Thymus (tissue), 11 donors: ENCODE results near the gene ROS1. TPM values are rescaled to one million over a fixed set of nuclear protein-coding genes. Genes with fewer than 3 reads are reported as not detected.
"Not testable (repeated sequence)": the region's sequence is repeated elsewhere in the genome, so short reads cannot be mapped to it uniquely, and the experiment has no call there.

Source experiments
- DNase-seq, 9 donors: peaks; one replicate each; pipeline ENCODE4 v3.0.0-alpha.2; 2013; ENCODE audit warnings: low spot score in 9 of 9, low read depth in 6 of 9, missing footprints in 1 of 9
- H3K27ac ChIP-seq, 2 donors: one replicate each; pipeline ENCODE4 v1.5.1; 2013; ENCODE audit warnings: control low read depth in 1 of 2, low read depth in 1 of 2, low read length in 1 of 2, mild to moderate bottlenecking in 1 of 2, moderate library complexity in 1 of 2
- H3K27me3 ChIP-seq, 2 donors: one replicate each; pipeline ENCODE4 v1.5.1; 2013; ENCODE audit warnings: low read length in 1 of 2; ENCODE audit not compliant: control insufficient read depth in 2 of 2, insufficient read depth in 1 of 2
- H3K36me3 ChIP-seq, 2 donors: one replicate each; pipeline ENCODE4 v1.5.1; 2013; ENCODE audit warnings: low read length in 1 of 2, mild to moderate bottlenecking in 1 of 2, moderate library complexity in 1 of 2; ENCODE audit not compliant: control insufficient read depth in 2 of 2, insufficient read depth in 2 of 2
- H3K4me1 ChIP-seq, 2 donors: one replicate each; pipeline ENCODE4 v1.5.1; 2013; ENCODE audit warnings: low read length in 2 of 2; ENCODE audit not compliant: control insufficient read depth in 2 of 2, insufficient read depth in 2 of 2
- H3K4me3 ChIP-seq, 2 donors: one replicate each; pipeline ENCODE4 v1.5.1; 2013; ENCODE audit warnings: low read length in 2 of 2, control low read depth in 1 of 2, mild to moderate bottlenecking in 1 of 2
- H3K9me3 ChIP-seq, 2 donors: one replicate each; pipeline ENCODE4 v1.5.1; 2013; ENCODE audit warnings: low read length in 1 of 2, mild to moderate bottlenecking in 1 of 2; ENCODE audit not compliant: control insufficient read depth in 2 of 2, insufficient read depth in 1 of 2
- WGBS: extraction: QIAGEN DNeasy Blood & Tissue Kit; methylation state at CpG from one replicate; pipeline ENCODE4 v1.1.7; 2013; 5-methylcytosine and 5-hydroxymethylcytosine counted together
- polyA plus RNA-seq: library from polyadenylated mRNA; stranded (reverse); fragments of 200-250 nt; gene quantifications from one replicate; pipeline ENCODE4 v1.2.3, GENCODE V29; 2013
- total RNA-seq: library from RNA; stranded (reverse); fragments of 120-200 nt; gene quantifications from one replicate; pipeline ENCODE4 v1.2.4, GENCODE V29; 2013
- donor health status: healthy.

Gene ROS1
- total and polyA plus RNA-seq, 2 donors, result 0.09 to 0.16 TPM

DNA sequence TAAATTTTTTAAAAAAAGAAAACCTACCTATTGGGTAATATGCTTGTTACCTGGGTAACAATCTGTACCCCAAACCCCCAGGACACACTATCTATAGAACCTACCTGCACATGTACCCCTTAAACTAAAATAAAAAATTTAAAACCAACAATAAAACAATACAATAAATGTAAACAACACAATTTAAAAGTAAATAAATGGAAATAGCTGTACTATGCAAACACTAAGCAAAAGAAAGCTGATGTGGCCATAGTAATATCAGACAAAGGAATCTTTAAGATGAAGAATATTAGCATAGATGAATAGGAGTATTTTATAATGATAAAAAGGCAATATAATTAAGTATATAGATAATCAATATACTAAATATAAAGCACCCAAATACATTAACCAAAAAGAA, 50.3 kb downstream of the ROS1 start:
- Histone ChIP-seq H3K27ac (no peak overlapping the region), H3K36me3 (no peaks in the 10 kb centered on the region), H3K4me1 (peaks cover 0 to 2% of the 10 kb centered on the region in 2 donors), H3K27me3 (no peaks in the 10 kb centered on the region), H3K9me3 (peaks cover 0 to 7% of the 10 kb centered on the region in 2 donors), H3K4me3 (no peak overlapping the region)
- no peak for DNase-seq

DNA sequence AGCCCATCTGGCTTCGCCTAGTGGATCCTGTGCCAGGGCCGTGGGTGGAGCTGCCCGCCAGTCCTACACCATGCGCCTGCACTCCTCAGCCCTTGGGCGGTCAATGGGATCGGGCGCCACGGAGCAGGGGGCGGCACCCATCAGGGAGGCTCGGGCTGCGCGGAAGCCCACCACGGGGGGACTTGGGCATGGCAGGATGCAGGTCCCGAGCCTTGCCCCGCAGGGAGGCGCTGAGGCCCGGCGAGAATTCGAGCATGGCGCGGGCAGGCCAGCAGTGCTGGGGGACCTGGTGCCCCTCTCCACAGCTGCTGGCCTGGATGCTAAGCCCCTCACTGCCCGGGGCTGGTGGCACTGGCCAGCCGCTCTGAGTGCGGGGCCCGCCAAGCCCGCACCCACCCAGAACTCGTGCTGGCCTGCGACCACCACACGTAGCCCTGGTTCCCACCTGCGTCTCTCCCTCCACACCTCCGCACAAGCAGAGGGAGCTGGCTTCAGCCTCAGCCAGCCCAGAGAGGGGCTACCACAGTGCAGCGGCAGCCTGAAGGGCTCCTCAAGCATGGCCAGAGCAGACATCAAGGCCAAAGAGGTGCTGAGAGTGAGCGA, 52.4 kb downstream of the ROS1 start:
- no peak overlapping the region for H3K4me3 ChIP-seq
- peaks cover 0 to 2% of the 10 kb centered on the region in 2 donors for H3K4me1 ChIP-seq
- no peak for DNase-seq
- no peak overlapping the region for H3K27ac ChIP-seq
- peaks cover 0 to 7% of the 10 kb centered on the region in 2 donors for H3K9me3 ChIP-seq
- WGBS, result 96% methylated on average over 33 of the region's 33 CpGs
- no peaks in the 10 kb centered on the region for H3K36me3 ChIP-seq
- no peaks in the 10 kb centered on the region for H3K27me3 ChIP-seq

DNA sequence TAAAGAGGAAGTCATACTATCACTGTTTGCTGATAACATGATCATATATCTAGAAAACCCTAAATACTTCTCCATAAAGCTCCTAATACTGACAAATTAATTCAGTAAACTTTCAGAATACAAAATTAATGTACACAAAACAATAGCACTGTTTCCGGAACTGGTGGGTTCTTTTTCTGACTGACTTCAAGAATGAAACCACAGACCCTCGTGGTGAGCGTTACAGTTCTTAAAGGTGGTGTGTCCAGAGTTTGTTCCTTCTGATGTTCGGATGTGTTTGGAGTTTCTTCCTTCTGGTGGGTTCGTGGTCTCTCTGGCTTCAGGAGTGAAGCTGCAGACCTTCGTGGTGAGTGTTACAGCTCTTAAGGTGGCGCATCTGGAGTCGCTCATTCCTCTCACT, 53.5 kb downstream of the ROS1 start:
- H3K27me3 ChIP-seq, H3K4me1 ChIP-seq, H3K36me3 ChIP-seq, DNase-seq, H3K9me3 ChIP-seq, H3K4me3 ChIP-seq, H3K27ac ChIP-seq: not testable (repeated sequence)
- 43% methylated on average over 8 of the region's 8 CpGs for WGBS

DNA sequence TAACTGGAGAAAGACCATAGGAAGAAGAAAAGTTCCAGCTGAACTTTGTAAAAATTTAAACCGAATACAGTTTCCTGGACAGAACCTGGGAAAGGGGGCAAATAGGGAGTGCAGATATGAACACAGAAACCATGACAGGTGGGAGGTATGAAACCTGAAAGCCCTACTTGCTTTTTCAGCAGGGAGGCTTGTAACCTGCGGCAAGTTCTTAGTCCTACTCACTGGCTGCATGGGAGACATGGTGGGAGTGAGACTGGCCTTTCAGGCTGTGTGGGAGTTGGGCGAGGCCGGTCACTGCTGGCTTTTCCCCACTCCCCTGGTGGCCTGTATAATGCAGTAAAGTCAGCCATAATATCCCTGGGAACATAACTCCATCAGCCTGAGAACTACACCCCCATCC, 54.2 kb downstream of the ROS1 start:
- Histone ChIP-seq H3K4me3 (no peak overlapping the region), H3K9me3 (peaks cover 0 to 7% of the 10 kb centered on the region in 2 donors), H3K4me1 (peaks cover 0 to 2% of the 10 kb centered on the region in 2 donors), H3K36me3 (no peaks in the 10 kb centered on the region), H3K27ac (no peak overlapping the region), H3K27me3 (no peaks in the 10 kb centered on the region)
- no peak for DNase-seq
- WGBS, result 98% methylated on average over 4 of the region's 4 CpGs

DNA sequence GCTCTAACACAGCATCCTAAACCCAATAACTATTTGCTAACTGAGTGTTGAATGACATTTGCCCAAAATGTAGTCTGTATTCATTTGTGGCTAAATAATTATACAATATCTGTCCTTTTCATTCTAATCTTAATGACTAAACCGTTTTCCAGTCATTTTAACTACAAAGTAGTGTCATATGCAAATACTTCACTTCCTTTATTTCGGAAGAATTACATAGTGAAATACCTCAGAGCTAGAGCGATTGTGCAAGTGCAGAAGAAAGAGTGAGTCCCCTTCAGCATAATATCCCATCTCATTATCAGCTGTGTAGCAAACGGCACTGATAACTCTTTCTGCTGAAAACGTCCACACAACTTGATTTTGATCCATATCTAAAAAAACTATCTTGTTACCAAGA, 66.2 kb downstream of the ROS1 start:
- no peak overlapping the region for H3K4me3 ChIP-seq
- H3K27ac ChIP-seq, result no peak overlapping the region
- H3K9me3 ChIP-seq, result no peaks in the 10 kb centered on the region
- H3K4me1 ChIP-seq, result no peaks in the 10 kb centered on the region
- H3K27me3 ChIP-seq, result no peaks in the 10 kb centered on the region
- WGBS, result 92% methylated on average over 5 of the region's 5 CpGs
- no peak for DNase-seq
- H3K36me3 ChIP-seq, result no peaks in the 10 kb centered on the region

DNA sequence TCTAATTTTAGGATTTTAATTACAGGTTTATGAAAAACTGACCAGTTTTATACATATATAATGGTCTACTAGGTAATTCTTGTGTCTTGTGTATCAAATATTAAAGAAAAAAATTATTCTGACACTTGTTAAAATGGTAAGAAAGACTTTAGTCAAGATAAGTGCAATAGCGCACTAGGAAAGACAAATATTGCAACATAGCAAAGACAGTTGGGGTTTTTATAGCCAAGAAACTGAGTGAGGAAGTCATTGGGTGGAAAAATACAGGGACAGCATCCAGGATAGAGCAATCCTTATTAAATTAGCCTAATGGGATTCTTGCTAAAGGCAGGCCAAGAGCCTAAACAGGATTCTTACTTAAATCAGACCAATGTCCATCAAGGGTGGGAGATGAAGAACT, 71.1 kb downstream of the ROS1 start:
- no peak for DNase-seq
- H3K4me1 ChIP-seq, result no peaks in the 10 kb centered on the region
- no peaks in the 10 kb centered on the region for H3K27me3 ChIP-seq
- no peak overlapping the region for H3K4me3 ChIP-seq
- H3K27ac ChIP-seq, result no peak overlapping the region
- H3K9me3 ChIP-seq, result no peaks in the 10 kb centered on the region
- H3K36me3 ChIP-seq, result no peaks in the 10 kb centered on the region
- 96% methylated on average over 1 of the region's 1 CpG for WGBS

DNA sequence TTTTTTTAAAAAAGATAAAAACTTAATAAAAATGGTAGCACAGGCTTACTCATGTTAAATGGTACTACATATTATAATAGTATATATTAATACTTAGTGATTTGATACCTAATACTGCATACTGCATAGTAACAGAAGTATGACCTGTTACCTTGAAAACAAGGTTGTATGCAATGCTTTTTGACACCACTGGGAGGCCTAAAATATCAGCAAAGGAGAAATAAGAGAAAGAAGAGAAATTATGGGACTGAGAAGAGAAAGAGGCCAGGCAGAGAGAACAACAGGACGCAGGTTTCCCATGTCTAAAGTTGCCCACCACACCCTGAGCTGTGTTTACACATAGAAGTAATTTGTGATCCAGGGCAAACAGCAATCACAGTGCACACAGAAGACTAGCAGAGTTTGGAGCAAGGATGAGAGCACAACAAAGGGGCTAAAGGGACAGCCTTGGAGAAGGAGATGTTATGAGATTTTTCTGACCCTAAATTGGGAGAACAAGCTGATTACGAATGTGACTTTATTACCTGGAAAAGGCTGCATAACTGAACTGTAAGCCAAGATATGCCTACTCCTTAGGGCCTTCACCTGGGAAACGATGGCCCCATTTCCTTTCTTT, 73.2 kb downstream of the ROS1 start:
- Histone ChIP-seq H3K27me3 (no peaks in the 10 kb centered on the region), H3K4me1 (no peaks in the 10 kb centered on the region), H3K36me3 (no peaks in the 10 kb centered on the region), H3K4me3 (no peak overlapping the region), H3K9me3 (no peaks in the 10 kb centered on the region), H3K27ac (no peak overlapping the region)
- WGBS, result 87% methylated on average over 3 of the region's 3 CpGs
- no peak for DNase-seq

DNA sequence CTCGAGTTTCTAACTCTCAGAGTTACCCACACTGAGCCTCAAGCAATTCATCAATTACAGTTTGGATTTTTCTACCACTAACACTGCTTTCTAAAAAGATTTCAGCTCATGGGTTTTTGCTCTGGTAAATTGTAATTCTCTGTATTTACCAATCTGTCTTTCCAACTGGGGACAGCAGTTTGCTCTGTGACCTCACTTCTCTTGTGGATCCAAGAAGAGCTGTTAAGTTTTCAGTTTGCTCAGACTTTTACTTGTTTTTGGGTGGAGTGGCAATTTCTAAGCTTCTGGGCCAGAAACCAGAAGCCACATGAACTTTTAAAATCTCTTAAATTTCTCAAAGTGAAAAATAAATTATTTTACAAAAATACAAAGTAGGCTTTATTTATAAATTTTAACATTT, 74.2 kb downstream of the ROS1 start:
- Histone ChIP-seq H3K36me3 (no peaks in the 10 kb centered on the region), H3K27ac (no peak overlapping the region), H3K4me1 (no peaks in the 10 kb centered on the region), H3K9me3 (no peaks in the 10 kb centered on the region), H3K4me3 (no peak overlapping the region), H3K27me3 (no peaks in the 10 kb centered on the region)
- WGBS, result 75% methylated on average over 1 of the region's 1 CpG
- no peak for DNase-seq

DNA sequence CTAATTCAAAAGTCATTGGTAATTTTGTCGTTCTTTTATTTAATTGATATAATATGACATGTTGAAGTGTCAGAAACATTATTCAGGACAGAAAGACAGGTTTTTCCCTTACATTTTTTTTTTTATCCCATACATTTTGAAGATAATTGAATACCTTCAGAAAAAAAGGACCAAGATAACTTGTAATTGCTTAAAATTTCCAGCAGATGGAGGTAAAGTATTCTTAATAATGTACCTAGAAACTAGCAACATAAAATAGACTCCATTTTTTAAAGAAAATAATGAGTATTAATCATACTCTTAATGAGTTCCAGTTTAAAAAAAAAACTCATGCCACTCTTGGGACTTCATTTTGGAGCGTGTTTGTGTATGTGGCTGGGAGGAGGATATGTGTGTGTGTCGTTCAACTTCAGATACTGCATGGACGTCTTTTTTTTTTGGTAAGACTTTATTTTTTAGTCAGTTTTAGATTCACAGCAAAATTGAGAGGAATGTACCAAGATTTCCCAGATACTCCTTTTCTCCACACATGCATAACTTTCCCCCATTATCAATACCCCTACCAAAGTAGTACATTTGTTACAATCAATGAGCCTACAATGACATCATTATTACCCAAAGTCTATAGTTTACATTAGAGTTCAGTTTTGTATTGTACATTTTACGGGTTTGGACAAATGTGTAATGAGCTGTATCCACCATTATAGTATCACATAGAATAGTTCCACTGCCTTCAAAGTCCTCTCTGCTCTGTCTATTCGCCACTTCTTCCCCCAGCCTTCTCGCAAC, 79.4 kb downstream of the ROS1 start:
- H3K4me1 ChIP-seq, result no peaks in the 10 kb centered on the region
- no peaks in the 10 kb centered on the region for H3K9me3 ChIP-seq
- H3K4me3 ChIP-seq, result no peak overlapping the region
- no peaks in the 10 kb centered on the region for H3K27me3 ChIP-seq
- 62% methylated on average over 7 of the region's 7 CpGs for WGBS
- no peaks in the 10 kb centered on the region for H3K36me3 ChIP-seq
- peak in 1 of 9 donors; percentile 5 for DNase-seq
- H3K27ac ChIP-seq, result no peak overlapping the region
